HG02678 (cell line): ENCODE data around the gene ZNF823.

Experiments
- ATAC-seq: cut with Tn5 transposase; IDR thresholded peaks from one replicate; pipeline ENCODE4 v1.9.1; 2021; ENCODE audit warnings: mild to moderate bottlenecking, moderate library complexity; ENCODE audit not compliant: unreplicated experiment

The ZNF823 gene

GRCh38 chr19:11737964-11738745 lies 591 bp downstream of the ZNF823 start:
- peak; percentile 31 for ATAC-seq

- no peak for ATAC-seq
Observed at GRCh38 chr19:11736696-11737095, 2.0 kb downstream of the ZNF823 start.

GRCh38 chr19:11735375-11735774 lies 3.4 kb downstream of the ZNF823 start:
- no peak for ATAC-seq

GRCh38 chr19:11729586-11729985 lies 9.2 kb downstream of the ZNF823 start:
- ATAC-seq = no peak

- no peak for ATAC-seq
Observed at GRCh38 chr19:11722414-11722813, 16.3 kb downstream of the ZNF823 start.

- ATAC-seq = no peak
Observed at GRCh38 chr19:11721681-11722080, 17.1 kb downstream of the ZNF823 start.

- ATAC-seq = no peak
Observed at GRCh38 chr19:11710313-11710712, 28.4 kb downstream of the ZNF823 start.

DNA sequence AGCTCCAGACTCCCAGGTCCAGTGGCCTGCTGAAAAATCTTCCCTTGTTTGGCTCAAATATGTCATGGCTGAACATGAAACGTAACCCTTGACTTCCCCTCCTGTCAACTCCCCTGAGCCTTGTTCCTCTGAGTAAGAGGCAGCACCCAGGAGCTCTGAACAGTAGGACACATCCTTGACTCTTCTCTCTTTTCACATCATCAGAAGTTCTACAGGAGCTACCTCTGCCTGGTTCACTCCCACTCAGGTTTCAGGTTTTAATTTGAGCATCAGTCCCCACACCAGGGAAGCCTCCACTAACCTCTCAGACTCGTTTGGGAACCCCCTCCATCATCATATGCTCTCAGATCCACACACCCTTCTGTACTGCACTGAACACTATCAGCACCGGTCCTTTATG lies 30.3 kb downstream of the ZNF823 start:
- ATAC-seq = no peak

DNA sequence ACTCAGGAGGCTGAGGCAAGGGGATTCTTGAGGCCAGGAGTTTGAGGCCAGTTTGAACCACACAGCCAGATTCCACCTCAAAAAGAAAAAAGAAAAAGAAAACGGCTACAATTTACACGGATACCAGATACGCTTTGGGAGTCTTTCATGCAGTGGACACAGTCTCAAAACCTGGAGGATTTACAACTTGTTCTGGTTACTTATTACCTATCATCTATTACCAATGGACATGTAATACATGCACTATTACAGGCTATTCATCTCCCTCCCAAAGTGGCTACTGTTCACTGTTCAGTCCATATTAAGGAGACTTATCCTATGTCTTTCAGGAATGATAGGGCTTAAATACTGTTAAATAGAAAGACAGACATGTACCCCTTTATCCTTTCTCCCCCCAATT lies 33.3 kb downstream of the ZNF823 start:
- ATAC-seq = no peak

GRCh38 chr19:11704626-11705025 lies 34.1 kb downstream of the ZNF823 start:
- ATAC-seq = no peak

GRCh38 chr19:11699931-11700794 lies 38.6 kb downstream of the ZNF823 start:
- no peak for ATAC-seq

DNA sequence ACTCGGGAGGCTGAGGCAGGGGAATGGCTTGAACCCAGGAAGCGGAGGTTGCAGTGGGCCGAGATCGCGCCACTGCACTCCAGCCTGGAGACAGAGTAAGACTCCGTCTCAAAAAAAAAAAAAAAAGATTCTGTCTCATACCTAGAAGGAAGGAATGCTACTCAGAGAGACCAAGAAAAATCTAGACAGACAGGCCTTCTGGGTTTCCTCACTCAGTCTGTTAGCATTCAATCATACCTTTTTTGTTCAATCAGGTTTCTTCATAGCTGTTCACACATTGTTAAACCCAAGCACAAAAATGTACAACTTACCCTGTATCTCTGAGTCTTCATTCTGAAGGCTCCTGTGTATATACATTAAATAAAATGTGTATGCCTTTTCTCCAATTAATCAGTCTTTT lies 40.5 kb downstream of the ZNF823 start:
- ATAC-seq = no peak

- ATAC-seq = no peak
Observed at GRCh38 chr19:11697284-11697855, 41.4 kb downstream of the ZNF823 start.

GRCh38 chr19:11694533-11695439 lies 44.0 kb downstream of the ZNF823 start:
- ATAC-seq = peak; percentile 86

DNA sequence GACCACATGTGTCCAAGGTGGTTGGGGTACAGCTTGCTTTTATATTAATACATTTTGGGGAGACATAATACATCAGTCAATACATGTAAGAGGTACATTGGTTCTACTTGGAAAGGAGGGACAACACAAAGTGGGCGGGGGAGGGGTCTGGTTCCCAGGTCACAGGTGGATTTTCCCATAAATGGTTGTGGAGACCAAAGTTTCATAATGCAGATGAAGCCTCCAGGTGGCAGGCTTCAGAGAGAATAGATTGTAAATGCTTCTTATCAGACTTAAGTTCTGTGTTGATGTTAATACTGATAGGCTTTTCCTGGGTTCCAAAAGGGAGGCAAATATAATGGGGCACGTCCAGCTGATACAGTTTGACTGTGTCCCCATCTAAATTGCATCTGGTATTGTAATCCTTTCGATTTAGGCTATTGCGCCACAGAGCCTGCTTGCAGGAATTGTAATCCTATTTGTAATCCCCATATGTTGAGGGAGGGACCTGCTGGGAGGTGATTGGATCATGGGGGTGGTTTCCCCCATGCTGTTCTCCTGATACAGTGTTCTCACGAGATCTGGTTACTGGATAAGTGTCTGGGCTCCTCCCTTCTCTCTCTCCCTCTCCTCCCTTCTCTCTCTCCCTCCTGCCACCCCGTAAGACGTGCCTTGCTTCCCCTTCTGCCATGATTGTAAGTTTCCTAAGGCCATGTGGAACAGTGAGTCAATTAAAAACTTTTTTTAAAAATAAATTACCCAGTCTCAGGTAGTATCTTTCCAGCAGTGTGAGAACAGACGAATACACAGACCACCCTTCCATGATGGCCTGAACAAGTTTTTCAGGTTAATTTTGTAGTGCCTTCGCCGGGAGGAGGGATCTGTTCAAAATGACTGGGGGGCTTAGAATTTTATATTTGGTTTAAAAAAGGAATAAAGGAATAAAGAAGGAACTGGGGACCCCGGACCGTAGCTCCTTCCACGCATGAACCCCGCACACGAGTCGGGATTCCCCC lies 44.9 kb downstream of the ZNF823 start:
- ATAC-seq = no peak

DNA sequence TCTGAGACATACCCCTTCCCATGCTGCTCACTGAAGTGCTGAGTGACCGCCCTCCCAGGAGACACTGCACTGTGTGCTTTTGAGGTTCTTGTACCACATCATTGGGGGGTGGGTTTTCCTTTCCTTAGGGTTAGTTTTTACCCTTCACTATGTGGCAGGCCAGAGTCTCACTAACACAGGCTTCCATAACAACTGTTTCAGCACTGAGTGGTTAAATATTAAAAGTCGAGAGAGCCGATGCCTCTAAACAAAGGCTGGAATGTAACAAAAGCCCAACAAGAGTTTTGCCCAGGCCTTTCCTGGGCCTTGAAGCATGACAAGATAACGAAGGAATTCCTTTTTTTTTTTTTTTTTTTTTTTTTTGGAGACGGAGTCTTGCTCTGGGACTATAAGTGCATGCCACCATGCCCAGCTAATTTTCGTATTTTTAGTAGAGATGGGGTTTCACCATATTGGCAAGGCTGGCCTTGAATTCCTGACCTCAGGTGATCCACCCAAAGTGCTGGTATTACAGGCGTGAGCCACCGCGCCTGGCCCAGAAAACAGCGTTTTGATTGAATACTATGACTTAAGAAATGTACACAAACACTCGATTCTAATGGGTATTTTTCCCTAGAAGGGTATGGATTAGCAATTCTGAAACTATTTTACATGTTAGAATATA lies 46.5 kb downstream of the ZNF823 start:
- ATAC-seq = no peak

DNA sequence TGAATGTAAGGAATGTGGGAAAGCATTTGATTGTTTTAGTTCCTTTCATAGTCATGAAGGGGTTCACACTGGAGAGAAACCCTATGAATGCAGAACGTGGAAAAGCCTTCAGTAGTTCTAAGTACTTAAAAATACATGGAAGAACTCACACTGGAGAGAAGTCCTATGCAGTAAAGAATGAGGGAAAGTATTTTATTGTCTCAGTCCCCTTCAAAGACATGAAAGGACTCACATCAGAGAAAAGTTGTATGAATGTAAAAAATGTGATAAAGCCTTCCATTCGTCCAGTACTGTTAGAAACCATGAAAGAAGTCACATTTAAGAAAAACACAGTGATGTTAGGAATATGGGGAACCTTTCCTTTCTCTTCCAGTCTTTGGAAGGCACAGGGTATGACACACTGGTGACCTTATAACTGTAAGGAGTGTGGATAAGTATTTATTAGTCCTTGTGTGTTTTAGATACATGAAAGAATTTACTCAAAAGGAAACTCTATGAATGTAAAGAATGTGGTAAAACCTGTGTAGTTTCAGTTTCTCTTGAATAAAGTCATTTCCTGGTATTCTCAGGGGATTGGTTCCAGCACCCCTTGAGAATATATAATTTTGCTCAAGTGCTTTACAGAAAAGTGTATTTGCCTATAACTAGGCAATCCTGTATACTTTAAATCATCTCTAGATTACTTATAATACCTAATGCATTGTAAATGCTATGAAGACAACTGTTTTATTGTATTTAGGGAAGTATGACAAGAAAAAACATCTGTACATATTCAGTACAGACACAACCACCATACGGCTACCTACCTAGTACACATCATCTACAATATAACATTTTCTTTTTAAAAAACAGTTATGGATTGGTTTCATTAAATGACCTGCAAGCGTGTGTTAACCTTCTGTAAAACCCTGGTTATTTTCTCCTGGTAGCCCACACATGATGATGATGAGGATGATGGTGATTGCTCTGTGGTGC lies 52.8 kb downstream of the ZNF823 start:
- no peak for ATAC-seq
